GM12891 (cell line): ENCODE measurements around the gene SCAI. TPM values are rescaled to one million over a fixed set of nuclear protein-coding genes. Genes with fewer than 3 reads are reported as not detected.
A peak's percentile ranks its signal among the peaks of the same experiment; 100 is the strongest.
"Not testable (repeated sequence)": the region's sequence is repeated elsewhere in the genome, so short reads cannot be mapped to it uniquely, and the experiment has no call there.

ENCODE experiments used
- DNase-seq: peaks from one replicate; pipeline ENCODE4 v3.0.0; 2011; ENCODE audit warnings: low spot score; ENCODE audit not compliant: insufficient read length
- FAIRE-seq: peaks from 2 replicates; lab custom pipeline; 2011; peaks lifted over from hg19 to GRCh38; lab: Jason Lieb, UNC
- PAX5 ChIP-seq: IDR thresholded peaks from 2 replicates; pipeline ENCODE4 v1.6.1; 2011; ENCODE audit warnings: low read length, moderate library complexity, mild to moderate bottlenecking; ENCODE audit not compliant: insufficient read depth, severe bottlenecking
- POLR2A ChIP-seq: IDR thresholded peaks from 2 replicates; pipeline ENCODE4 v1.6.1; 2011; ENCODE audit warnings: low read depth, low read length, control low read depth
- POLR2AphosphoS5 ChIP-seq: IDR thresholded peaks from 2 replicates; pipeline ENCODE4 v1.6.1; 2011; ENCODE audit warnings: low read depth, low read length, control low read depth
- POU2F2 ChIP-seq: IDR thresholded peaks from 2 replicates; pipeline ENCODE4 v1.6.1; 2011; ENCODE audit warnings: low read depth, mild to moderate bottlenecking, control low read depth, low read length, moderate library complexity
- SPI1 ChIP-seq: IDR thresholded peaks from 2 replicates; pipeline ENCODE4 v1.6.1; 2011; ENCODE audit warnings: low read depth, low read length, control low read depth
- TAF1 ChIP-seq: IDR thresholded peaks from 2 replicates; pipeline ENCODE4 v1.6.1; 2011; ENCODE audit warnings: low read depth, low read length, control low read depth
- polyA plus RNA-seq: library from polyadenylated mRNA; unstranded; fragments of >200 nt; gene quantifications from one replicate; pipeline ENCODE4 v1.2.1, GENCODE V29; 2012; ENCODE audit warnings: low read depth, missing spikeins, inconsistent platforms; ENCODE audit not compliant: missing spikeins

Gene SCAI
- 1.8 TPM for polyA plus RNA-seq

DNA sequence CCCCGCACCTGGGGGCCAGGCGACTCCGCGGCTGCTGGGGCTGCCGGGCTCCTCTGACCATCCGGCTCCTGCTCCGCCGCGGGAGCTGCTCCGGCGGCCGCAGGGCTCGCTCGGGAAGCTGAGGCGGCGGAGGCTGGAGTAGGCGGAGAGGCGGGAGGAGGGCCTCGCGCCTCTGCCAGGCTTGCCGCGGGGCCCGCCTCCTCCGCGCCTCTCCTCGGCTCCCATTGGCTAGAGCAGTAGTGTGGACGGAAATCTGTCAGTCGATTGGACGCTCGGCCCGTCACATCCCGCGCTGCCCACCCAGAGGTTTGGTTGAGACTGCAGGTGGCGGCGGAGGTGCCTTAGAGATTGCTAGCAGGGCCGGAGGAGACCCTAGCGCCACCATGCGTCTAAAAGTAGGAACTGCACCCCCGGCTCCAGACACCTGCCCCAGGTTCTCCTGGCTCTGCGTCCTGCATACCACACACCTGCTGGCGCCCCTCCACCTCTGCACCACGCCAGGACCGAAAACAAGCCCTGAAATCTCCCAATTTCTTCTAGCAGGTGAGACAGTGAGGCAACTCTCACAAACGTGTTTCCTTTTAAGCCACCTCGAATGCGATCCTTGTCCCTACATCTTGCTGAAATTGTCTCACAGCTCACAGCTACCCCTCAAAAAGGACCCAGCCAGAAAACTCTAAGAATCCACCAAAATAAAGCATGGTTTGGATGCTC lies at the start of gene SCAI:
Gene SCAI, minus strand, starts transcription at position 152 of the 714 bp plus-strand sequence. Its CDS starts 91 bp downstream, at position 61.
- TF ChIP-seq POU2F2 (no peak; the same call in 1 of the 2 replicates), SPI1 (peak; percentile 22; the same call in 1 of the 2 replicates), POLR2A (no peak), TAF1 (no peak), PAX5 (peak; percentile 7), POLR2AphosphoS5 (no peak)
- peak; percentile 92 for FAIRE-seq
- peak; percentile 96 for DNase-seq

GRCh38 chr9:125190361-125190801 lies 47.1 kb upstream of the SCAI start:
- TF ChIP-seq POLR2A (no peak), PAX5 (no peak), POLR2AphosphoS5 (no peak), SPI1 (no peak)
- no peak for DNase-seq
- peak; percentile 16 for FAIRE-seq

GRCh38 chr9:125189361-125190289 lies 46.3 kb upstream of the SCAI start, which contains the start of gene PPP6C:
Gene PPP6C (minus strand): TSS chr9:125189803. CDS start chr9:125189718, 85 bp downstream.
- DNase-seq (peak; percentile 96), FAIRE-seq (peak; percentile 92)
- TF ChIP-seq POLR2A (peak; percentile 54; the same call in 1 of the 2 replicates), TAF1 (peak; percentile 77), POU2F2 (no peak), SPI1 (no peak), POLR2AphosphoS5 (peak; percentile 67), PAX5 (no peak)

GRCh38 chr9:125189011-125189360 lies 45.7 kb upstream of the SCAI start:
- DNase-seq (no peak), FAIRE-seq (no peak)
- TF ChIP-seq TAF1 (no peak), POU2F2 (no peak), PAX5 (no peak), POLR2AphosphoS5 (no peak), SPI1 (no peak), POLR2A (no peak)

GRCh38 chr9:125183561-125183960 lies 40.2 kb upstream of the SCAI start:
- TF ChIP-seq TAF1 = no peak
- no peak for TF ChIP-seq SPI1
- no peak for TF ChIP-seq PAX5
- TF ChIP-seq POLR2A = no peak
- no peak for TF ChIP-seq POLR2AphosphoS5
- no peak for TF ChIP-seq POU2F2
- DNase-seq = no peak
- FAIRE-seq = no peak

- DNase-seq = no peak
- FAIRE-seq = no peak
- TF ChIP-seq PAX5 (no peak), POLR2AphosphoS5 (no peak), POLR2A (no peak), TAF1 (no peak), POU2F2 (no peak), SPI1 (no peak)
Measured at GRCh38 chr9:125183054-125183453, 39.7 kb upstream of the SCAI start.

GRCh38 chr9:125181756-125182155 lies 38.4 kb upstream of the SCAI start:
- FAIRE-seq, DNase-seq: not testable (repeated sequence)

- no peak for FAIRE-seq
- TF ChIP-seq TAF1 (no peak), SPI1 (no peak), POLR2AphosphoS5 (no peak), POU2F2 (no peak), POLR2A (no peak), PAX5 (no peak)
- DNase-seq = no peak
Measured at GRCh38 chr9:125180876-125181275, 37.5 kb upstream of the SCAI start.

DNA sequence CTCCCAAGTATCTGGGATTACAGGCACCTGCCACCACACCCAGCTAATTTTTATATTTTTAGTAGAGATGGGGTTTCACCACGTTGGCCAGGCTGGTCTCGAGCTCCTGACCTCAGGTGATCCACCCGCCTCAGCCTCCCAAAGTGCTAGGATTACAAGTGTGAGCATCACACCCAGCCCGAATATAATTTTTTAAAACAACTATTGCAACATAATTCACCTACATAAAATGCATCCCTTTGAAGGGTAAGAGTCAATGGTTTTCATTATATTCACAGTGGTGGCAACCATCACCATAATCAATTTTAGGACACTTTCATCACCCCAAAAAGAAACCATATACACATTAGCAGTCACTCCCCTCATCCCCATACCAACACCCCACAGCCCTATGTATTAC lies 36.4 kb upstream of the SCAI start:
- not testable (repeated sequence) for FAIRE-seq, DNase-seq

DNA sequence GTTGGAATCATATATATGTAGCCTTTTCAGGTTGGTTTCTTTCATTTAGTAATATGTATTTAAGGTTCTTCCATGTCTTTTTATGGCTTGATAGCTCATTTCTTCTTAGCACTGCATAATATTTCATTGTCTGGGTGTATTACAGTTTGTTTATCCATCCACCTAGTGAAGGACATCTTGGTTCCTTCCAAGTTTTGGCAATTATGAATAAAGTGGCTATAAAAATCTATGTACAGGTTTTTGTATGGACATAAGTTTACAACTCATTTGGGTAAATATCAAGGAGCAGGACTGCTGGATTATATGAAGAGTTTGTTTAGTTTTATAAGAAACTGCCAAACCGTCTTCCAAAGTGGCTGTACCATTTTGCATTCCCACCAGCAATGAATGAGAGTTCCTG lies 34.6 kb upstream of the SCAI start:
- DNase-seq (no peak), FAIRE-seq (no peak)
- no peak for TF ChIP-seq POU2F2
- no peak for TF ChIP-seq SPI1
- no peak for TF ChIP-seq POLR2AphosphoS5
- TF ChIP-seq PAX5 = no peak
- TF ChIP-seq POLR2A = no peak
- TF ChIP-seq TAF1 = no peak
